ENCODE measurements around the gene USP51.
"Not testable (repeated sequence)": the region's sequence is repeated elsewhere in the genome, so short reads cannot be mapped to it uniquely, and the experiment has no call there.

- TF ChIP-seq CTCF (IDR thresholded peaks at IDR 0.05; ENCODE audit: insufficient read depth, low read length, poor library complexity, severe bottlenecking); EZH2phosphoT487 (conservative IDR thresholded peaks at IDR 0.05; ENCODE audit: low read length): not testable (repeated sequence)
Measured at GRCh38 chrX:55455708-55456107, 33.9 kb downstream of the USP51 start.
